Thyroid gland (tissue), 4 donors: ENCODE data around the gene C9orf50.

Source experiments
- CTCF ChIP-seq, 6 experiments: fragments of 200-600 bp in 3 of 6; fragments of 450-650 bp in 3 of 6; sonication (generic) in 3 of 6; IDR thresholded peaks; one replicate each; pipeline ENCODE4 v1.5.1; 2016 to 2019; ENCODE audit warnings: antibody characterized with exemption in 6 of 6, mild to moderate bottlenecking in 2 of 6, inconsistent platforms in 1 of 6, moderate library complexity in 1 of 6
- POLR2A ChIP-seq, 2 donors: fragments of 450-650 bp; IDR thresholded peaks; one replicate each; pipeline ENCODE4 v1.6.1; 2017; ENCODE audit warnings: antibody characterized with exemption in 2 of 2, mild to moderate bottlenecking in 2 of 2, moderate library complexity in 1 of 2

GRCh38 chr9:129646654-129647053 is 25.8 kb upstream of the C9orf50 start:
- TF ChIP-seq POLR2A (IDR thresholded peaks at IDR 0.05) = no peak
- TF ChIP-seq CTCF (IDR thresholded peaks at IDR 0.05) = no peak
